Immature natural killer cell (primary cell): ENCODE measurements around the gene NUAK1. TPM values are rescaled to one million over a fixed set of nuclear protein-coding genes. Genes with fewer than 3 reads are reported as not detected.

Source experiments
- DNase-seq, 3 donors: peaks; one replicate each; pipeline ENCODE4 v3.0.0; 2022; ENCODE audit warnings: mixed read lengths in 1 of 3
- H3K27ac Mint-ChIP-seq, 6 donors: one replicate each; pipeline ENCODE4 v1.8.0; 2020; ENCODE audit warnings: mixed read lengths in 6 of 6, mild to moderate bottlenecking in 5 of 6, inconsistent platforms in 4 of 6, moderate library complexity in 3 of 6
- H3K27me3 Mint-ChIP-seq, 3 donors: one replicate each; pipeline ENCODE4 v1.8.0; 2020 to 2021; ENCODE audit warnings: low read depth in 3 of 3, mild to moderate bottlenecking in 3 of 3, mixed read lengths in 3 of 3, moderate library complexity in 3 of 3, inconsistent platforms in 1 of 3
- H3K36me3 Mint-ChIP-seq, 3 donors: one replicate each; pipeline ENCODE4 v1.8.0; 2020; ENCODE audit warnings: mixed read lengths in 3 of 3, inconsistent platforms in 2 of 3, mild to moderate bottlenecking in 2 of 3
- H3K4me1 Mint-ChIP-seq, 2 donors: one replicate each; pipeline ENCODE4 v1.8.0; 2020; ENCODE audit warnings: inconsistent platforms in 2 of 2, mild to moderate bottlenecking in 2 of 2, mixed read lengths in 2 of 2, moderate library complexity in 1 of 2
- H3K4me3 Mint-ChIP-seq, 5 donors: one replicate each; pipeline ENCODE4 v1.8.0; 2020; ENCODE audit warnings: mild to moderate bottlenecking in 5 of 5, mixed read lengths in 5 of 5, inconsistent platforms in 3 of 5, moderate library complexity in 3 of 5
- H3K9me3 Mint-ChIP-seq, 6 donors: one replicate each; pipeline ENCODE4 v1.8.0; 2020; ENCODE audit warnings: mild to moderate bottlenecking in 6 of 6, mixed read lengths in 6 of 6, inconsistent platforms in 4 of 6, moderate library complexity in 3 of 6
- polyA plus RNA-seq, 3 donors: library from polyadenylated mRNA; unstranded; fragments of 300-500 nt; fragmentation: Illumina TruSeq; gene quantifications; one replicate each; pipeline ENCODE4 v1.2.3, GENCODE V29; 2021

Gene NUAK1
- polyA plus RNA-seq, 3 donors from 2014 or later: 0.02 to 2.7 (median 0.68) TPM

- H3K4me1 Mint-ChIP-seq: no peaks in the 10 kb centered on the region
- peaks cover 0 to 4% (median 0%) of the 10 kb centered on the region in 6 donors for H3K9me3 Mint-ChIP-seq
- H3K27me3 Mint-ChIP-seq: peaks cover 5 to 20% (median 13%) of the 10 kb centered on the region in 3 donors
- no peak overlapping the region for H3K27ac Mint-ChIP-seq
- no peak overlapping the region for H3K4me3 Mint-ChIP-seq
- DNase-seq: no peak
- H3K36me3 Mint-ChIP-seq: peaks cover 0 to 3% (median 0%) of the 10 kb centered on the region in 3 donors
Measured at GRCh38 chr12:106163712-106164111, 25.0 kb upstream of the NUAK1 start.

- peaks cover 0 to 5% (median 0%) of the 10 kb centered on the region in 6 donors for H3K9me3 Mint-ChIP-seq
- H3K4me3 Mint-ChIP-seq: no peak overlapping the region
- H3K27ac Mint-ChIP-seq: no peak overlapping the region
- peaks cover 6 to 20% (median 9%) of the 10 kb centered on the region in 3 donors for H3K27me3 Mint-ChIP-seq
- peaks cover 0 to 3% (median 0%) of the 10 kb centered on the region in 3 donors for H3K36me3 Mint-ChIP-seq
- no peak for DNase-seq
- H3K4me1 Mint-ChIP-seq: no peaks in the 10 kb centered on the region
Measured at GRCh38 chr12:106161491-106161890, 22.7 kb upstream of the NUAK1 start.

- H3K27ac Mint-ChIP-seq: no peak overlapping the region
- no peak overlapping the region for H3K4me3 Mint-ChIP-seq
- H3K27me3 Mint-ChIP-seq: peaks cover 6 to 15% (median 9%) of the 10 kb centered on the region in 3 donors
- H3K4me1 Mint-ChIP-seq: no peaks in the 10 kb centered on the region
- no peak for DNase-seq
- H3K9me3 Mint-ChIP-seq: peaks cover 0 to 5% (median 0%) of the 10 kb centered on the region in 6 donors
- peaks cover 0 to 3% (median 0%) of the 10 kb centered on the region in 3 donors for H3K36me3 Mint-ChIP-seq
Measured at GRCh38 chr12:106160915-106161314, 22.2 kb upstream of the NUAK1 start.

GRCh38 chr12:106157802-106158201, 19.0 kb upstream of the NUAK1 start:
- Mint-ChIP-seq H3K4me3 (no peak overlapping the region), H3K9me3 (peaks cover 0 to 5% (median 0%) of the 10 kb centered on the region in 6 donors), H3K27me3 (peaks cover 6 to 16% (median 9%) of the 10 kb centered on the region in 3 donors), H3K27ac (no peak overlapping the region), H3K4me1 (no peaks in the 10 kb centered on the region), H3K36me3 (no peaks in the 10 kb centered on the region)
- no peak for DNase-seq

- Mint-ChIP-seq H3K27me3 (peaks cover 2 to 8% (median 7%) of the 10 kb centered on the region in 3 donors), H3K36me3 (no peaks in the 10 kb centered on the region), H3K27ac (no peak overlapping the region), H3K9me3 (peaks cover 0 to 5% (median 0%) of the 10 kb centered on the region in 6 donors), H3K4me1 (no peaks in the 10 kb centered on the region), H3K4me3 (no peak overlapping the region)
- DNase-seq: no peak
Measured at GRCh38 chr12:106154751-106155273, 16.1 kb upstream of the NUAK1 start.

GRCh38 chr12:106152334-106152733, 13.6 kb upstream of the NUAK1 start:
- DNase-seq: no peak
- Mint-ChIP-seq H3K27ac (no peak overlapping the region), H3K27me3 (peaks cover 0 to 8% (median 7%) of the 10 kb centered on the region in 3 donors), H3K36me3 (no peaks in the 10 kb centered on the region), H3K4me1 (no peaks in the 10 kb centered on the region), H3K4me3 (no peak overlapping the region), H3K9me3 (no peaks in the 10 kb centered on the region)

- Mint-ChIP-seq H3K27me3 (peaks cover 0 to 8% (median 5%) of the 10 kb centered on the region in 3 donors), H3K4me3 (no peak overlapping the region), H3K36me3 (no peaks in the 10 kb centered on the region), H3K9me3 (peaks cover 0 to 1% (median 0%) of the 10 kb centered on the region in 6 donors), H3K27ac (no peak overlapping the region), H3K4me1 (no peaks in the 10 kb centered on the region)
- DNase-seq: no peak
Measured at GRCh38 chr12:106150555-106150954, 11.8 kb upstream of the NUAK1 start.

GRCh38 chr12:106149096-106149784, 10.5 kb upstream of the NUAK1 start:
- Mint-ChIP-seq H3K9me3 (peaks cover 0 to 1% (median 0%) of the 10 kb centered on the region in 6 donors), H3K27ac (no peak overlapping the region), H3K36me3 (no peaks in the 10 kb centered on the region), H3K4me3 (no peak overlapping the region), H3K4me1 (no peaks in the 10 kb centered on the region), H3K27me3 (peaks cover 0 to 7% (median 5%) of the 10 kb centered on the region in 3 donors)
- no peak for DNase-seq

- Mint-ChIP-seq H3K4me3 (no peak overlapping the region), H3K27me3 (peaks cover 0 to 2% (median 2%) of the 10 kb centered on the region in 3 donors), H3K9me3 (peaks cover 0 to 1% (median 0%) of the 10 kb centered on the region in 6 donors), H3K4me1 (no peaks in the 10 kb centered on the region), H3K36me3 (no peaks in the 10 kb centered on the region), H3K27ac (no peak overlapping the region)
- no peak for DNase-seq
Measured at GRCh38 chr12:106147956-106148355, 9.2 kb upstream of the NUAK1 start.

GRCh38 chr12:106146987-106147386, 8.2 kb upstream of the NUAK1 start:
- no peaks in the 10 kb centered on the region for H3K36me3 Mint-ChIP-seq
- H3K4me1 Mint-ChIP-seq: no peaks in the 10 kb centered on the region
- H3K4me3 Mint-ChIP-seq: no peak overlapping the region
- peaks cover 0 to 5% (median 2%) of the 10 kb centered on the region in 3 donors for H3K27me3 Mint-ChIP-seq
- H3K9me3 Mint-ChIP-seq: peaks cover 0 to 1% (median 0%) of the 10 kb centered on the region in 6 donors
- no peak for DNase-seq
- no peak overlapping the region for H3K27ac Mint-ChIP-seq

GRCh38 chr12:106145539-106146447, 7.0 kb upstream of the NUAK1 start:
- peaks cover 0 to 1% (median 0%) of the 10 kb centered on the region in 6 donors for H3K9me3 Mint-ChIP-seq
- DNase-seq: no peak
- H3K27ac Mint-ChIP-seq: no peak overlapping the region
- H3K36me3 Mint-ChIP-seq: no peaks in the 10 kb centered on the region
- no peaks in the 10 kb centered on the region for H3K4me1 Mint-ChIP-seq
- H3K4me3 Mint-ChIP-seq: no peak overlapping the region
- peaks cover 3 to 7% (median 5%) of the 10 kb centered on the region in 3 donors for H3K27me3 Mint-ChIP-seq

GRCh38 chr12:106144847-106145246, 6.1 kb upstream of the NUAK1 start:
- H3K36me3 Mint-ChIP-seq: no peaks in the 10 kb centered on the region
- peaks cover 3 to 16% (median 5%) of the 10 kb centered on the region in 3 donors for H3K27me3 Mint-ChIP-seq
- no peak overlapping the region for H3K4me3 Mint-ChIP-seq
- peaks cover 0 to 1% (median 0%) of the 10 kb centered on the region in 6 donors for H3K9me3 Mint-ChIP-seq
- no peak overlapping the region for H3K27ac Mint-ChIP-seq
- DNase-seq: no peak
- peaks cover 5 to 7% of the 10 kb centered on the region in 2 donors for H3K4me1 Mint-ChIP-seq

GRCh38 chr12:106142591-106143261, 4.0 kb upstream of the NUAK1 start:
- H3K4me1 Mint-ChIP-seq: peaks cover 10 to 12% of the 10 kb centered on the region in 2 donors
- peaks cover 5 to 17% (median 10%) of the 10 kb centered on the region in 3 donors for H3K27me3 Mint-ChIP-seq
- H3K36me3 Mint-ChIP-seq: no peaks in the 10 kb centered on the region
- peaks cover 0 to 1% (median 0%) of the 10 kb centered on the region in 6 donors for H3K9me3 Mint-ChIP-seq
- no peak for DNase-seq
- H3K27ac Mint-ChIP-seq: no peak overlapping the region
- no peak overlapping the region for H3K4me3 Mint-ChIP-seq
